ENCODE data around the gene TOMM20L.
"Not testable (repeated sequence)": the region's sequence is repeated elsewhere in the genome, so short reads cannot be mapped to it uniquely, and the experiment has no call there.

Gene TOMM20L

DNA sequence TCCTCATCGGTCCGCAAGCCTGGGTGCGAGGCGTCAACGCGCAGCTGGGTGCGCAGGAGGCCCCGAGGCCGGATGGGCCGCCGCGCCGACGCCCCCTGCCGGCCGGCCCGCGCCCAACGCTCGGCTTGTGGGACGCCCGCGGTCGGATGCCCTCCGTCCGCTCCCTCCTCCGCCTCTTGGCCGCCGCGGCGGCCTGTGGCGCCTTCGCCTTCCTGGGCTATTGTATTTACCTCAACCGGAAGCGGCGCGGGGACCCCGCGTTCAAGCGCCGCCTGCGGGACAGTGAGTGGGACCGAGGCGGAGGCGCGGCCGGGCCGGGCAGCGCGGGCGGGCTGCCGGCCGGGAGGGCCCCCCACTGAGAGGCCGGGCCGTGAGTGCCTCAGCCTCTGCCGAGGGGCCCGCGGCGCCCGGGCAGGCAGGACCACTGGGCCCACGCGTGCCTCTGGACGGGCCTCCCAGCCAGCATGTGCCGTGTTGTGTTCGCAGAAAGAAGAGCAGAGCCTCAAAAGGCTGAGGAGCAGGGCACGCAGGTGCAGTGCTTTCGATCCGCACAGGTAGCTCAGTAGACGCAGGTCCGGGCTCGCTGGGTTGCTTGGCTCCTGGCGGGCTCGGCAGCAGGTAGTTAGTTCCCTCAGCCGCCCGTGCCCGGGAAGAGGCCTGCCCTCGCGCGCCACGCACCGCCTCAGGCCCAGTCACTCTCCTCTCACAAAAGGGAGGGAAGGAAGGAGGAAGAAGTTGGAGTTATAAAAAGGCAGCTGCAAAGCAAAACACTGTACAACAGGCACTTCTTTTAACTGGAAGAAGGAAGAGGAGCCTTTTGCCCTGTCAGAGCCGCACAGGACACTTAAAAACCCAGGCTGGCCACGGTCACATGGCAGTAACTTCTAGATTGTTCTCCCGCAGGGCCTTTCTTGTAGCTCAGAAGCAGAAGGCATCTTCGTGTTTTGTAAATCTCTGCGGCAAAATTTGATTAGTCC lies at the start of gene TOMM20L:
Gene TOMM20L (plus strand): TSS at position 119 of the 977 bp plus-strand sequence. CDS start 28 bp downstream, at position 147.
- in situ Hi-C loops (cut with HindIII; ENCODE audit: low sequenced_read_pairs): no loop called here
- peak; percentile 46 for TF ChIP-seq CTCF (IDR thresholded peaks at IDR 0.05; ENCODE audit: low read depth, low read length)
- peak within 1 kb of the TSS; percentile 35 for H3K4me3 ChIP-seq (ENCODE audit: low read depth, low read length)
- DNase-seq (ENCODE audit: low read depth, low spot score): peak; percentile 55

DNA sequence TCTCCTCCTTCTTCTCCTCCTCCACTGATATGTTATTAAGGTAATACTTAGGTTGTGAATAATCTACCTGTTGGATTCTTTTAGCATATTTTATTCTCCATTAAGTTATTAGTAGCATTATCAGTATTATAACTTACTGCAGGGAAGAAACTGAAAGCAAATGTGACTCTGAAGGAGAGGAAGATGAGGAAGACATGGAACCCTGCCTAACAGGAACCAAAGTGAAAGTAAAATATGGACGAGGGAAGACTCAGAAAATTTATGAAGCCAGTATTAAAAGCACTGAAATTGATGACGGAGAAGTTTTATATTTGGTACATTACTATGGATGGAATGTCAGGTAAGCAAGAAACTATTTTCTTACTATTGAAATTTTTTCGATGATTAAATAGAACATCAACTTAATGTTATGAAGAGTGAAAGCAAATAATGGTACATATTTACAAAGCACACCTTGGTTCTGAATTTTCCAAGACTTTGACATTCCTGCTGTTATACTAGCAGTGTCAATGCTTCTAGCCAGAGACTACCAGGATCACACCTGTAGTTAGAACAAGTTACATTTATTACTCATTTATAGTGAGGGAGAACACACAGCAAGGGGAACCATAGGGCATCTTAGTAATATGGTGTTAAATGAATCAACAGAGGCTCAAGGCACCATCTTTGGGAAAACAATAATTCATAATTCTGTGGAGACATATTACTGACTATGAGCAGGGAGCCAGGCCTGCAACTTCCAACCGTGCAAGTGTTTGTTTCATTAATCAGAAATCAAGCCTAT lies 42.0 kb upstream of the TOMM20L start:
- TF ChIP-seq CTCF (IDR thresholded peaks at IDR 0.05; ENCODE audit: low read depth, low read length): no peak
- DNase-seq (ENCODE audit: low read depth, low spot score): no peak
- no peak overlapping the region for H3K4me3 ChIP-seq (ENCODE audit: low read depth, low read length)
- in situ Hi-C loops (cut with HindIII; ENCODE audit: low sequenced_read_pairs): no loop called here

GRCh38 chr14:58354808-58355207 lies 40.9 kb upstream of the TOMM20L start:
- H3K4me3 ChIP-seq (ENCODE audit: low read depth, low read length): no peak overlapping the region
- in situ Hi-C loops (cut with HindIII; ENCODE audit: low sequenced_read_pairs): no loop called here
- TF ChIP-seq CTCF (IDR thresholded peaks at IDR 0.05; ENCODE audit: low read depth, low read length): no peak
- DNase-seq (ENCODE audit: low read depth, low spot score): no peak

DNA sequence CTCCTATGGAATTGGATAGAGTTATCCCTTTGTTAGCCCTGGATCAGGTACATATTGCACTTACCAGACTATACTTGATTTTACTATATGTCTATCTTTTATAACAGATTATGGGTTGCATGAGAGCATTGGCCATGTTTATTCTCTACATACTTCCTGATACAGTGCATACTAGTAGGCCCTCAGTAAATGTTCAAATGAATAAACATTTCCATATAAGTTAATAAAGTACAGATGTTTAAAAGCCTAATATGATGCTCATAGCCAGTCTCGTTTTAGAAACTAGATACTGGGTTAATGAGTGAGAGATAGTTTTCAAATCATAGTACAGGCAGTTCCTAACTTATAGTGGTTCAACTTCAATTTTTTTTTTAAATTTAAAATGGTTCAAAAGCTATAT lies 39.5 kb upstream of the TOMM20L start:
- in situ Hi-C loops (cut with HindIII; ENCODE audit: low sequenced_read_pairs): no loop called here
- H3K4me3 ChIP-seq (ENCODE audit: low read depth, low read length): no peak overlapping the region
- DNase-seq (ENCODE audit: low read depth, low spot score): no peak
- no peak for TF ChIP-seq CTCF (IDR thresholded peaks at IDR 0.05; ENCODE audit: low read depth, low read length)

DNA sequence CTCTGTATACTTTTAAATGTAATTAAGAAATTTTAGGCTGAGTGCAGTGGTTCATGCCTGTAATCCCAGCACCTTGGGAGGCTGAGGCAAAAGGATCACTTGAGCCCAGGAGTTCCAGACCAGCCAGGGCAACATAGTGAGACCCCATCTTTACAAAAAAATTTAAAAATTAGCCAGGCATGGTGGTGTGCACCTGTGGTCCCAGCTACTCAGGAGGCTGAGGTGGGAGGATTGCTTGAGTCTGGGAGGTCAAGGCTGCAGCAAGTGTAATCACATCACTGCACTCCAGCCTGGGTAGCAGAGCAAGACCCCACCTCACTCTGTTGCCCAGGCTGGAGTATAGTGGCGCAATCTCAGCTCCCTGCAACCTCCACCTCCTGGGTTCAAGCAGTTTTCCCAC lies 33.5 kb upstream of the TOMM20L start:
- in situ Hi-C loops (cut with HindIII; ENCODE audit: low sequenced_read_pairs); H3K4me3 ChIP-seq (ENCODE audit: low read depth, low read length); DNase-seq (ENCODE audit: low read depth, low spot score): not testable (repeated sequence)

GRCh38 chr14:58362798-58363412 lies 32.8 kb upstream of the TOMM20L start:
- DNase-seq (ENCODE audit: low read depth, low spot score): peak; percentile 20
- peak; percentile 42 for TF ChIP-seq CTCF (IDR thresholded peaks at IDR 0.05; ENCODE audit: low read depth, low read length)
- in situ Hi-C loops (cut with HindIII; ENCODE audit: low sequenced_read_pairs): no loop called here

More at GRCh38 chr14:58362798-58363412, 32.8 kb upstream of the TOMM20L start:
- no peak overlapping the region for H3K4me3 ChIP-seq (ENCODE audit: low read depth, low read length)

All from astrocyte of the spinal cord (primary cell).